Measurements from ENCODE around the gene KSR1. TPM values are rescaled to one million over a fixed set of nuclear protein-coding genes. Genes with fewer than 3 reads are reported as not detected.
"Not testable (repeated sequence)": the region's sequence is repeated elsewhere in the genome, so short reads cannot be mapped to it uniquely, and the experiment has no call there.

KSR1 gene
- total and polyA plus RNA-seq, 9 donors: 43.3 to 112 (median 71.6) TPM

- not testable (repeated sequence) for H3K9me3 ChIP-seq (replicated peaks; ENCODE audit: control insufficient read depth, low read depth, low read length); DNase-seq; H3K27ac ChIP-seq (ENCODE audit: low read length); H3K27me3 ChIP-seq (ENCODE audit: control insufficient read depth, insufficient read depth, low read length); H3K4me3 ChIP-seq (ENCODE audit: low read length); H3K36me3 ChIP-seq (ENCODE audit: control insufficient read depth, insufficient read depth, low read length); H3K4me1 ChIP-seq (ENCODE audit: control insufficient read depth, insufficient read depth, low read length)
- 85% methylated on average over 6 of the region's 6 CpGs for WGBS (ENCODE audit: insufficient coverage)
Observed at GRCh38 chr17:27435431-27436070, 20.7 kb upstream of the KSR1 start.

- no peak for DNase-seq
- Histone ChIP-seq H3K27me3 (ENCODE audit: control insufficient read depth, insufficient read depth, low read length) (no peaks in the 10 kb centered on the region), H3K36me3 (ENCODE audit: control insufficient read depth, insufficient read depth, low read length) (no peaks in the 10 kb centered on the region), H3K9me3 (replicated peaks; ENCODE audit: control insufficient read depth, low read depth, low read length) (no peaks in the 10 kb centered on the region), H3K4me1 (ENCODE audit: control insufficient read depth, insufficient read depth, low read length) (no peaks in the 10 kb centered on the region), H3K27ac (ENCODE audit: low read length) (no peak overlapping the region), H3K4me3 (ENCODE audit: low read length) (no peak overlapping the region)
- 88% methylated on average over 4 of the region's 10 CpGs for WGBS (ENCODE audit: insufficient coverage)
Observed at GRCh38 chr17:27438348-27438998, 17.8 kb upstream of the KSR1 start.

- no peak for DNase-seq
- no peaks in the 10 kb centered on the region for H3K4me1 ChIP-seq (ENCODE audit: control insufficient read depth, insufficient read depth, low read length)
Observed at GRCh38 chr17:27439342-27439741, 16.9 kb upstream of the KSR1 start.

GRCh38 chr17:27442702-27443101 is 13.5 kb upstream of the KSR1 start:
- Histone ChIP-seq H3K27me3 (ENCODE audit: control insufficient read depth, insufficient read depth, low read length) (no peaks in the 10 kb centered on the region), H3K4me3 (ENCODE audit: low read length) (no peak overlapping the region), H3K9me3 (replicated peaks; ENCODE audit: control insufficient read depth, low read depth, low read length) (no peaks in the 10 kb centered on the region), H3K36me3 (ENCODE audit: control insufficient read depth, insufficient read depth, low read length) (no peaks in the 10 kb centered on the region), H3K27ac (ENCODE audit: low read length) (no peak overlapping the region), H3K4me1 (ENCODE audit: control insufficient read depth, insufficient read depth, low read length) (no peaks in the 10 kb centered on the region)
- WGBS (ENCODE audit: insufficient coverage): 40% methylated on average over 1 of the region's 5 CpGs
- DNase-seq: no peak

More at GRCh38 chr17:27439342-27439741, 16.9 kb upstream of the KSR1 start:
- no peaks in the 10 kb centered on the region for H3K9me3 ChIP-seq (replicated peaks; ENCODE audit: control insufficient read depth, low read depth, low read length)
- no peaks in the 10 kb centered on the region for H3K27me3 ChIP-seq (ENCODE audit: control insufficient read depth, insufficient read depth, low read length)
- H3K4me3 ChIP-seq (ENCODE audit: low read length): no peak overlapping the region
- H3K27ac ChIP-seq (ENCODE audit: low read length): no peak overlapping the region
- 74% methylated on average over 2 of the region's 4 CpGs for WGBS (ENCODE audit: insufficient coverage)
- no peaks in the 10 kb centered on the region for H3K36me3 ChIP-seq (ENCODE audit: control insufficient read depth, insufficient read depth, low read length)

- H3K27ac ChIP-seq (ENCODE audit: low read length): no peak overlapping the region
- 81% methylated on average over 6 of the region's 6 CpGs for WGBS (ENCODE audit: insufficient coverage)
- no peak overlapping the region for H3K4me3 ChIP-seq (ENCODE audit: low read length)
- H3K27me3 ChIP-seq (ENCODE audit: control insufficient read depth, insufficient read depth, low read length): no peaks in the 10 kb centered on the region
- no peaks in the 10 kb centered on the region for H3K36me3 ChIP-seq (ENCODE audit: control insufficient read depth, insufficient read depth, low read length)
- DNase-seq: no peak
- H3K9me3 ChIP-seq (replicated peaks; ENCODE audit: control insufficient read depth, low read depth, low read length): no peaks in the 10 kb centered on the region
- H3K4me1 ChIP-seq (ENCODE audit: control insufficient read depth, insufficient read depth, low read length): no peaks in the 10 kb centered on the region
Observed at GRCh38 chr17:27443491-27443890, 12.8 kb upstream of the KSR1 start.

- Histone ChIP-seq H3K4me1 (ENCODE audit: control insufficient read depth, insufficient read depth, low read length) (no peaks in the 10 kb centered on the region), H3K4me3 (ENCODE audit: low read length) (no peak overlapping the region), H3K27me3 (ENCODE audit: control insufficient read depth, insufficient read depth, low read length) (no peaks in the 10 kb centered on the region), H3K36me3 (ENCODE audit: control insufficient read depth, insufficient read depth, low read length) (no peaks in the 10 kb centered on the region), H3K9me3 (replicated peaks; ENCODE audit: control insufficient read depth, low read depth, low read length) (no peaks in the 10 kb centered on the region), H3K27ac (ENCODE audit: low read length) (no peak overlapping the region)
- WGBS (ENCODE audit: insufficient coverage): 81% methylated on average over 5 of the region's 8 CpGs
- no peak for DNase-seq
Observed at GRCh38 chr17:27445971-27446370, 10.3 kb upstream of the KSR1 start.

- Histone ChIP-seq H3K9me3 (replicated peaks; ENCODE audit: control insufficient read depth, low read depth, low read length) (no peaks in the 10 kb centered on the region), H3K27ac (ENCODE audit: low read length) (no peak overlapping the region), H3K4me3 (ENCODE audit: low read length) (no peak overlapping the region), H3K27me3 (ENCODE audit: control insufficient read depth, insufficient read depth, low read length) (no peaks in the 10 kb centered on the region), H3K36me3 (ENCODE audit: control insufficient read depth, insufficient read depth, low read length) (no peaks in the 10 kb centered on the region), H3K4me1 (ENCODE audit: control insufficient read depth, insufficient read depth, low read length) (no peaks in the 10 kb centered on the region)
- WGBS (ENCODE audit: insufficient coverage): no CpG with 5 or more reads among the region's 6 CpGs
- DNase-seq: peak; percentile 16
Observed at GRCh38 chr17:27446569-27447301, 9.5 kb upstream of the KSR1 start.

- WGBS (ENCODE audit: insufficient coverage): 69% methylated on average over 5 of the region's 6 CpGs
- H3K27me3 ChIP-seq (ENCODE audit: control insufficient read depth, insufficient read depth, low read length); H3K36me3 ChIP-seq (ENCODE audit: control insufficient read depth, insufficient read depth, low read length); H3K27ac ChIP-seq (ENCODE audit: low read length); DNase-seq; H3K4me3 ChIP-seq (ENCODE audit: low read length); H3K9me3 ChIP-seq (replicated peaks; ENCODE audit: control insufficient read depth, low read depth, low read length); H3K4me1 ChIP-seq (ENCODE audit: control insufficient read depth, insufficient read depth, low read length): not testable (repeated sequence)
Observed at GRCh38 chr17:27448534-27448933, 7.7 kb upstream of the KSR1 start.

GRCh38 chr17:27449541-27449940 is 6.7 kb upstream of the KSR1 start:
- H3K4me3 ChIP-seq (ENCODE audit: low read length): no peak overlapping the region
- no peaks in the 10 kb centered on the region for H3K9me3 ChIP-seq (replicated peaks; ENCODE audit: control insufficient read depth, low read depth, low read length)
- no peaks in the 10 kb centered on the region for H3K4me1 ChIP-seq (ENCODE audit: control insufficient read depth, insufficient read depth, low read length)
- no peak overlapping the region for H3K27ac ChIP-seq (ENCODE audit: low read length)
- no peak for DNase-seq
- WGBS (ENCODE audit: insufficient coverage): 75% methylated on average over 6 of the region's 6 CpGs
- no peaks in the 10 kb centered on the region for H3K36me3 ChIP-seq (ENCODE audit: control insufficient read depth, insufficient read depth, low read length)
- no peaks in the 10 kb centered on the region for H3K27me3 ChIP-seq (ENCODE audit: control insufficient read depth, insufficient read depth, low read length)

- Histone ChIP-seq H3K27me3 (ENCODE audit: control insufficient read depth, insufficient read depth, low read length) (no peaks in the 10 kb centered on the region), H3K27ac (ENCODE audit: low read length) (no peak overlapping the region), H3K4me3 (ENCODE audit: low read length) (no peak overlapping the region), H3K36me3 (ENCODE audit: control insufficient read depth, insufficient read depth, low read length) (no peaks in the 10 kb centered on the region), H3K4me1 (ENCODE audit: control insufficient read depth, insufficient read depth, low read length) (no peaks in the 10 kb centered on the region), H3K9me3 (replicated peaks; ENCODE audit: control insufficient read depth, low read depth, low read length) (no peaks in the 10 kb centered on the region)
- WGBS (ENCODE audit: insufficient coverage): 92% methylated on average over 2 of the region's 5 CpGs
- no peak for DNase-seq
Observed at GRCh38 chr17:27449988-27450387, 6.3 kb upstream of the KSR1 start.
